Umbilical cord (tissue), 2 donors: ENCODE results near the gene RASSF8. TPM values are rescaled to one million over a fixed set of nuclear protein-coding genes. Genes with fewer than 3 reads are reported as not detected.

Experiments
- DNase-seq: peaks from one replicate; pipeline ENCODE4 v3.0.0-alpha.2; 2015; ENCODE audit warnings: low spot score
- total RNA-seq: library from RNA; depleted of rRNA; stranded (reverse); fragments of >200 nt; gene quantifications from one replicate; pipeline ENCODE4 v1.2.3, GENCODE V29; 2014; ENCODE audit warnings: low replicate concordance; ENCODE audit not compliant: insufficient read depth

Gene RASSF8
- total RNA-seq, 1 donor from 2014 or later: 91.2 TPM

DNA sequence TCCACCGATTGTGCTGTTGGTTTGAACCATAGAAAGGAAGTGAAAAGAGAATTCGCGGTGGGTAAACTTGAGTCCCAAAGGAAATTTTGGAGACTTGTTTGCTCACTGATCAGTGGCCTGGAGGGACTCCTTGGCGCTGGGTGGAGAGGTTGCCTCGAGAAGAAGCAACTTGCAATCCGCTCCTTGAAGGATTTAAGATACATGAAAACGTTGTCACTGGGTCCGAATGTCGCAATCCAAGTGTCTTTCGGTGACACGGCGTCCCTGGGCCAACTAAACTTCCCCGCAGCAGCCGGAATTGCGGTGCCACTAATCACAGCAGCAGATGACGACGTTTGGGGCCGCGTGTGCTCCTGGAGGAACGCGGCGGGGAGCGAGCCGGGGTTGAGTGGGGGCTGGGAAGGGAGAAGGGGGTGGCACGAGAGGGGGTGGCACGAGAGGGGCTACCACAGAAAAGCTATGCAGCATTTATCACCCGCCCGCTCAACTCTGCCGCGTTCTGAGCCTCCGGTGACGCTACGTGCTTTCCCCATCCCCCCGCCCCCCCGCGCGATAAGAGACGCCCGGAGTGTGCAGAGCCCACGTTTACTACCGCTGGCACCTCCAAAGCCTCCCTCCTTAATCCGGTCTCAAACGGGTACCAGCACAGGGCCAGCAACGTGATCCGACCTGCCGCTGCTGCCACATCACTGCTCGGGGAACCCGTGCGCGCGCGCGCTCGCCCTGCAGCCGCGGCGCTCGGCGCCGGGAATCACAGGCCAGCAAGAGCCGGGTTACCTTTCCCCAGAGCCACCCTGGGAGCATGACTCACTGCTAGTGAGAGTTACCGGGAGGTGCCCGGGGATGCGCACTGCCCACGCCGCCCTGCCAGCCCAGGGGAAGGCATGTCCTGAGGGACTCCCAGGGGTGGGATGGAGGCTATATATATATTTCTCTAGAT is 167.2 kb downstream of the RASSF8 start:
- DNase-seq: peak; percentile 81

GRCh38 chr12:26126340-26127284 is 168.1 kb downstream of the RASSF8 start:
- peak; percentile 94 for DNase-seq

DNA sequence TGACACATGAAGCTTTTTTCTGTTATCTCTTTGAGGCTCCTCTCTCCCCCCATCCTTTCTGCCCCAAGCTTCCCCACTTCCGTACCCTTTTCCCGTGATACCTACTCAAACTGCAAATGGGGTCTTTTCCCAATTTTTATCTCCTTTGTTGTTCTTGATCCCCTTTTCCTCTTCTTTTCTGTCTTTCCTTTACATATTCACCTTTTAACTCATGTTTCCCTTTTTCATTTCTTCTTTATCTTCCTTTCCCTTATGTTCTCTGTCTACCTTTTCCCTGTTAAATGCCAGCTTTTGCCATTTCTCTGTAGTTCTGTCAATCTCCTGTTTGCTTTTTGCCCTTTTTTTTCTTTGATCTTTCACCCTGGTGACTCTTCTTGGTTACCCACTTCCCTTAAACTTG is 168.9 kb downstream of the RASSF8 start:
- no peak for DNase-seq

DNA sequence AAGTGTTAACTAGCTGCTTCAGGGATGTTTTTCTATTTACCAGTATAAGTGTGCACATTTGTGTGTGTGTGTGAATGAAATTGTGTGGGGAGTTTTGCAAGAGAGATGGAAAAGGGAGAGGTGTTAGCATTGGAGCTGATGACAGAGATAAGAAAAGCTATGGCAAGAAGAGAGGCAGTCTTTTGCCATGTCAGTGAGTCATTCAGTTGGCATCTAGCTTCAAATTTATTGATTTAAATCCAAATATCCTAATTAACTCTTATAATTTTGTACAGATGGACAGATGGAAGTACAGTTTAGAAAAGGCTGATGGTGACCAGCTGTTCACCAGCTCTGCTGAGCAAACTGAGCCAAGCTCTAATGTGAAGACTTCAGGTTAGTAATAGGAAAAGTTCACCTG is 169.7 kb downstream of the RASSF8 start:
- no peak for DNase-seq

Other genes with a start within 250 kb of the RASSF8 start
- gene BHLHE41, start 166.4 kb downstream of the RASSF8 start, total RNA-seq: 7.9 TPM
- gene SSPN, start 236.9 kb downstream of the RASSF8 start, total RNA-seq: 200 TPM